HepG2 (cell line): ENCODE measurements around the gene ZDHHC7. TPM values are rescaled to one million over a fixed set of nuclear protein-coding genes. Genes with fewer than 3 reads are reported as not detected.
A peak's percentile ranks its signal among the peaks of the same experiment; 100 is the strongest.

Source experiments
- ATF7-NPFF ChIP-seq: sonication (generic); formaldehyde crosslinking; IDR thresholded peaks from 2 replicates; pipeline ENCODE4 v1.8.1; 2023; ENCODE audit warnings: mild to moderate bottlenecking, low read depth, missing genetic modification reagents, moderate library complexity
- FOXP1 ChIP-seq, 2 experiments: fragments of 450-650 bp in 1 of 2; IDR thresholded peaks; 2 replicates each; pipeline ENCODE4 v1.6.1; 2017 to 2018; ENCODE audit warnings: antibody characterized with exemption in 1 of 2
- GATAD1 ChIP-seq: IDR thresholded peaks from 2 replicates; pipeline ENCODE4 v1.6.1; 2016; ENCODE audit warnings: missing genetic modification reagents, missing compliant biosample characterization
- KMT2B ChIP-seq: IDR thresholded peaks from 2 replicates; pipeline ENCODE4 v1.6.1; 2016; ENCODE audit warnings: missing genetic modification reagents, missing compliant biosample characterization
- MTA1 ChIP-seq: sonication (generic); formaldehyde crosslinking; IDR thresholded peaks from 2 replicates; pipeline ENCODE4 v1.4.0; 2020; ENCODE audit warnings: missing genetic modification reagents, mild to moderate bottlenecking, borderline replicate concordance
- NAIF1 ChIP-seq: sonication (generic); formaldehyde crosslinking; IDR thresholded peaks from 2 replicates; pipeline ENCODE4 v1.5.0; 2020; ENCODE audit warnings: mild to moderate bottlenecking, missing genetic modification reagents, borderline replicate concordance
- NBN ChIP-seq: fragments of 450-650 bp; conservative IDR thresholded peaks from 2 replicates; pipeline ENCODE4 v1.6.1; 2017
- NFE2L1 ChIP-seq: sonication (generic); formaldehyde crosslinking; IDR thresholded peaks from 2 replicates; pipeline ENCODE4 v1.4.0; 2020; ENCODE audit warnings: missing genetic modification reagents, mild to moderate bottlenecking, borderline replicate concordance
- NFKB2 ChIP-seq: sonication (generic); formaldehyde crosslinking; IDR thresholded peaks from 2 replicates; pipeline ENCODE4 v1.4.0; 2020; ENCODE audit warnings: missing genetic modification reagents, borderline replicate concordance
- NFYB ChIP-seq: sonication (generic); formaldehyde crosslinking; IDR thresholded peaks from 2 replicates; pipeline ENCODE4 v1.4.0; 2020; ENCODE audit warnings: missing genetic modification reagents
- SP140L ChIP-seq: sonication (generic); formaldehyde crosslinking; IDR thresholded peaks from 2 replicates; pipeline ENCODE4 v1.4.0; 2020; ENCODE audit warnings: missing genetic modification reagents, borderline replicate concordance
- SP4 ChIP-seq: sonication (generic); formaldehyde crosslinking; IDR thresholded peaks from 2 replicates; pipeline ENCODE4 v1.8.1; 2023; ENCODE audit warnings: mild to moderate bottlenecking, missing genetic modification reagents
- STAT5B ChIP-seq: sonication (generic); formaldehyde crosslinking; IDR thresholded peaks from 2 replicates; pipeline ENCODE4 v1.4.0; 2020; ENCODE audit warnings: missing genetic modification reagents
- TCF12 ChIP-seq, 2 experiments: fragments of 450-650 bp in 1 of 2; sonication (generic) in 1 of 2; formaldehyde crosslinking in 1 of 2; IDR thresholded peaks; 2 replicates each; pipeline versions ENCODE4 v1.6.1 to v1.8.0; 2017 to 2022; ENCODE audit warnings: antibody characterized with exemption in 1 of 2, mild to moderate bottlenecking in 1 of 2, missing genetic modification reagents in 1 of 2, moderate library complexity in 1 of 2
- TEAD3 ChIP-seq: optimal IDR thresholded peaks from 2 replicates; pipeline ENCODE3; 2016; ENCODE audit warnings: borderline replicate concordance
- XBP1 ChIP-seq: sonication (generic); formaldehyde crosslinking; IDR thresholded peaks from 2 replicates; pipeline ENCODE4 v1.5.0; 2020; ENCODE audit warnings: missing genetic modification reagents
- ZC3H13 ChIP-seq: sonication (generic); formaldehyde crosslinking; IDR thresholded peaks from 2 replicates; pipeline ENCODE4 v1.8.1; 2023; ENCODE audit warnings: mild to moderate bottlenecking, missing genetic modification reagents, moderate library complexity
- ZFX ChIP-seq: sonication (generic); formaldehyde crosslinking; IDR thresholded peaks from 2 replicates; pipeline ENCODE4 v1.4.0; 2020; ENCODE audit warnings: mild to moderate bottlenecking, low read depth, missing genetic modification reagents, moderate library complexity
- ZNF224 ChIP-seq: sonication (generic); formaldehyde crosslinking; IDR thresholded peaks from 2 replicates; pipeline ENCODE4 v1.5.0; 2020; ENCODE audit warnings: mild to moderate bottlenecking, missing genetic modification reagents
- ZNF564 ChIP-seq: sonication (generic); formaldehyde crosslinking; IDR thresholded peaks from 2 replicates; pipeline ENCODE4 v1.8.1; 2023; ENCODE audit warnings: mild to moderate bottlenecking, missing genetic modification reagents
- ZNF687 ChIP-seq: sonication (generic); formaldehyde crosslinking; IDR thresholded peaks from 2 replicates; pipeline ENCODE4 v1.5.1; 2020; ENCODE audit warnings: mild to moderate bottlenecking, missing genetic modification reagents, moderate library complexity
- polyA plus RNA-seq, 8 experiments: library from polyadenylated mRNA; depleted of rRNA in 3 of 8; stranded (reverse) in 7 of 8; unstranded in 1 of 8; fragments of >200 nt; fragmentation: Illumina TruSeq in 4 of 8; extraction: Trizol in 4 of 8; gene quantifications; 2 replicates each; pipeline versions ENCODE4 v1.2.1 to v1.2.3, GENCODE V29; 2011 to 2016; ENCODE audit warnings: low read depth in 4 of 8, missing spikeins in 1 of 8, mixed read lengths in 1 of 8; ENCODE audit not compliant: insufficient read depth in 1 of 8
- total RNA-seq, 5 experiments: library from RNA; depleted of rRNA; stranded (reverse); fragments of >200 nt; fragmentation: Illumina TruSeq; extraction: Trizol; gene quantifications; 2 replicates each; pipeline ENCODE4 v1.2.3, GENCODE V29; 2016; ENCODE audit warnings: low read depth in 1 of 5
- TF ChIP-seq, protein P1 (sequence below): sonication (generic); formaldehyde crosslinking; IDR thresholded peaks from 2 replicates; pipeline ENCODE4 v1.5.0; 2020; ENCODE audit warnings: mild to moderate bottlenecking, missing genetic modification reagents, moderate library complexity
- TF ChIP-seq, protein P2 (sequence below): sonication (generic); formaldehyde crosslinking; IDR thresholded peaks from 2 replicates; pipeline ENCODE4 v1.5.1; 2020; ENCODE audit warnings: mild to moderate bottlenecking, moderate library complexity, missing genetic modification reagents

The ZDHHC7 gene
- total and polyA plus RNA-seq, 2 of the 13 experiments (the other 11 are each of a cell fraction or from before 2014, with no cell fraction given) = 46.8 to 67.6 TPM

GRCh38 chr16:84976644-84977400 is 34.5 kb downstream of the ZDHHC7 start (continued):
- TF ChIP-seq SP140L (CRISPR knock-in tag) (peak; percentile 38; the same call in 1 of the 2 replicates), TEAD3 (peak; percentile 75), GATAD1 (CRISPR knock-in tag) (peak; percentile 55; the same call in 1 of the 2 replicates), KMT2B (no peak), ZNF224 (CRISPR knock-in tag) (peak; percentile 76; the same call in 1 of the 2 replicates), ZNF687 (CRISPR knock-in tag) (peak; percentile 96), SP4 (CRISPR knock-in tag) (peak; percentile 41; the same call in 1 of the 2 replicates), NFKB2 (CRISPR knock-in tag) (peak; percentile 42; the same call in 1 of the 2 replicates), ZNF564 (CRISPR knock-in tag) (no peak), NFE2L1 (CRISPR knock-in tag) (no peak), TCF12 (IDR thresholded peaks at IDR 0.05) (no peak), TCF12 (CRISPR knock-in tag; IDR thresholded peaks at IDR 0.05) (0 out of 2 replicates have a peak, but pooled peaks have one; percentile 8), ZFX (CRISPR knock-in tag) (peak; percentile 57), XBP1 (no peak; the same call in 1 of the 2 replicates), STAT5B (CRISPR knock-in tag) (no peak), NAIF1 (CRISPR knock-in tag) (no peak), NBN (no peak), FOXP1 (IDR thresholded peaks at IDR 0.05) (no peak), FOXP1 (CRISPR knock-in tag; IDR thresholded peaks at IDR 0.05) (peak; percentile 55; the same call in 1 of the 2 replicates), NFYB (CRISPR knock-in tag) (no peak), ZC3H13 (CRISPR knock-in tag) (no peak; the same call in 1 of the 2 replicates), MTA1 (CRISPR knock-in tag) (peak; percentile 37; the same call in 1 of the 2 replicates), ATF7-NPFF (no peak)
- TF ChIP-seq, protein P1, sequence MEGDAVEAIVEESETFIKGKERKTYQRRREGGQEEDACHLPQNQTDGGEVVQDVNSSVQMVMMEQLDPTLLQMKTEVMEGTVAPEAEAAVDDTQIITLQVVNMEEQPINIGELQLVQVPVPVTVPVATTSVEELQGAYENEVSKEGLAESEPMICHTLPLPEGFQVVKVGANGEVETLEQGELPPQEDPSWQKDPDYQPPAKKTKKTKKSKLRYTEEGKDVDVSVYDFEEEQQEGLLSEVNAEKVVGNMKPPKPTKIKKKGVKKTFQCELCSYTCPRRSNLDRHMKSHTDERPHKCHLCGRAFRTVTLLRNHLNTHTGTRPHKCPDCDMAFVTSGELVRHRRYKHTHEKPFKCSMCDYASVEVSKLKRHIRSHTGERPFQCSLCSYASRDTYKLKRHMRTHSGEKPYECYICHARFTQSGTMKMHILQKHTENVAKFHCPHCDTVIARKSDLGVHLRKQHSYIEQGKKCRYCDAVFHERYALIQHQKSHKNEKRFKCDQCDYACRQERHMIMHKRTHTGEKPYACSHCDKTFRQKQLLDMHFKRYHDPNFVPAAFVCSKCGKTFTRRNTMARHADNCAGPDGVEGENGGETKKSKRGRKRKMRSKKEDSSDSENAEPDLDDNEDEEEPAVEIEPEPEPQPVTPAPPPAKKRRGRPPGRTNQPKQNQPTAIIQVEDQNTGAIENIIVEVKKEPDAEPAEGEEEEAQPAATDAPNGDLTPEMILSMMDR (CRISPR knock-in tag) = no peak; the same call in 1 of the 2 replicates
- TF ChIP-seq, protein P2, sequence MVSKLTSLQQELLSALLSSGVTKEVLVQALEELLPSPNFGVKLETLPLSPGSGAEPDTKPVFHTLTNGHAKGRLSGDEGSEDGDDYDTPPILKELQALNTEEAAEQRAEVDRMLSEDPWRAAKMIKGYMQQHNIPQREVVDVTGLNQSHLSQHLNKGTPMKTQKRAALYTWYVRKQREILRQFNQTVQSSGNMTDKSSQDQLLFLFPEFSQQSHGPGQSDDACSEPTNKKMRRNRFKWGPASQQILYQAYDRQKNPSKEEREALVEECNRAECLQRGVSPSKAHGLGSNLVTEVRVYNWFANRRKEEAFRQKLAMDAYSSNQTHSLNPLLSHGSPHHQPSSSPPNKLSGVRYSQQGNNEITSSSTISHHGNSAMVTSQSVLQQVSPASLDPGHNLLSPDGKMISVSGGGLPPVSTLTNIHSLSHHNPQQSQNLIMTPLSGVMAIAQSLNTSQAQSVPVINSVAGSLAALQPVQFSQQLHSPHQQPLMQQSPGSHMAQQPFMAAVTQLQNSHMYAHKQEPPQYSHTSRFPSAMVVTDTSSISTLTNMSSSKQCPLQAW (CRISPR knock-in tag) = peak; percentile 82; the same call in 1 of the 2 replicates
